Activated CD8-positive, alpha-beta T cell treated with anti-CD3 and anti-CD28 coated beads for 36 hours (primary cell): ENCODE results near the gene ERCC2. TPM values are rescaled to one million over a fixed set of nuclear protein-coding genes. Genes with fewer than 3 reads are reported as not detected.
"Not testable (repeated sequence)": the region's sequence is repeated elsewhere in the genome, so short reads cannot be mapped to it uniquely, and the experiment has no call there.

ENCODE experiments used
- ATAC-seq: fragments of 200-7000 bp; cut with Tn5 transposase; one replicate; pipeline ENCODE4 v1.10.0; 2021; ENCODE audit warnings: mild to moderate bottlenecking, moderate library complexity
- CTCF ChIA-PET: fragments of 350-600 bp; sonication (Branson Sonifier 250); formaldehyde crosslinking; loops from one replicate; lab custom pipeline; 2021; ENCODE audit warnings: antibody characterized with exemption; lab: Charles Lee
- POLR2A ChIA-PET: fragments of 350-600 bp; sonication (Branson Sonifier 250); formaldehyde crosslinking; loops from one replicate; lab custom pipeline; 2021; ENCODE audit warnings: antibody characterized with exemption; lab: Charles Lee
- DNase-seq: peaks from one replicate; pipeline ENCODE4 v3.0.0-alpha.2; 2020
- H3K27ac Mint-ChIP-seq: one replicate; pipeline ENCODE4 v1.8.0; 2021; ENCODE audit warnings: mild to moderate bottlenecking, mixed read lengths
- H3K27me3 Mint-ChIP-seq: one replicate; pipeline ENCODE4 v1.8.0; 2021; ENCODE audit warnings: mixed read lengths
- H3K36me3 Mint-ChIP-seq: one replicate; pipeline ENCODE4 v1.8.0; 2021; ENCODE audit warnings: low read depth, mixed read lengths
- H3K4me1 Mint-ChIP-seq: one replicate; pipeline ENCODE4 v1.8.0; 2021; ENCODE audit warnings: low read depth, mixed read lengths
- H3K4me3 Mint-ChIP-seq: one replicate; pipeline ENCODE4 v1.8.0; 2021; ENCODE audit warnings: mild to moderate bottlenecking, moderate library complexity, mixed read lengths
- H3K9me3 Mint-ChIP-seq: one replicate; pipeline ENCODE4 v1.8.0; 2021; ENCODE audit warnings: mixed read lengths
- intact Hi-C: fragments of 100-400 bp; cut with micrococcal nuclease; formaldehyde crosslinking; loops from one replicate; pipeline ENCODE4 v1.10.0; 2022
- total RNA-seq, 2 experiments: library from RNA; stranded (reverse); gene quantifications; one replicate each; pipeline ENCODE4 v1.2.3, GENCODE V29; 2021
- TF ChIP-seq, protein P1 (sequence below): fragments of 200-600 bp; IDR thresholded peaks from one replicate; pipeline ENCODE4 v1.8.0; 2022; ENCODE audit warnings: antibody characterized with exemption, mild to moderate bottlenecking

The ERCC2 gene
- total RNA-seq, 2 experiments from 2014 or later: 23.2 to 25.6 TPM

DNA sequence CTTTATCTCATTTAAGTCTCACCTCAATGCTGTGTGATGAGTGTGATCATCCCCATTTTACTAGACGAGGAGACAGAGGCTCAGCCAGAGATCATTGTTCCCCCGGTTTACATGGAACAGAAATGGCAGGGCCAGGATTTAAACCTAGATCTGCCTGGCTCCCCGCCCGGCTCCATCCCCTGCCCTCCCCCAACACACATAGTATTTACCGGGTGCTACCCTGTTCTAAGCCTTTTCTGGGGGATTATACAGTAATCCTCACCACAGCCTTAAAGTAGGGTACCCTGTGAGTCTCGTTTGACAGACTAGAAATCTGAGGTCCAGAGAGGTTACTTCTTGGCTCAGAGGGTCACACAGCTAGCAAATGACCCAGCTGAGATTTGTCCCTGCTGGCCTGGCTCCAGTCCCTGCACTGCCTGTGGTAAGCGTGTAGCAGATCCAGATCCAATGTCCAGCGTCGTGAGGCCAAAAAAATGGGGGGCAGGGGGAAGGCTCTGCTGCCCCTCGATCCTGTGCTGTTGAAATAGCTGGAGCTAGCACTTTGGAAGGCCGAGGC lies 33.6 kb downstream of the ERCC2 start:
- no peak for DNase-seq
- ChIA-PET POLR2A (interaction anchor here (1.2 kb wide), 1 partner anchor 68 kb away, joined by 3 read pairs; no protein-coding TSS in a partner anchor), CTCF (interaction anchor here (1.2 to 3.0 kb wide), 3 partner anchors 66 to 566 kb away, joined by 3 to 9 read pairs (median 4); no protein-coding TSS in a partner anchor)
- ATAC-seq: no peak
- Mint-ChIP-seq H3K4me3 (no peak overlapping the region), H3K4me1 (peaks cover 7% of the 10 kb centered on the region), H3K27ac (no peak overlapping the region), H3K27me3 (peaks cover 14% of the 10 kb centered on the region), H3K9me3 (no peaks in the 10 kb centered on the region), H3K36me3 (no peaks in the 10 kb centered on the region)
- intact Hi-C loops: no loop called here
- TF ChIP-seq, protein P1, sequence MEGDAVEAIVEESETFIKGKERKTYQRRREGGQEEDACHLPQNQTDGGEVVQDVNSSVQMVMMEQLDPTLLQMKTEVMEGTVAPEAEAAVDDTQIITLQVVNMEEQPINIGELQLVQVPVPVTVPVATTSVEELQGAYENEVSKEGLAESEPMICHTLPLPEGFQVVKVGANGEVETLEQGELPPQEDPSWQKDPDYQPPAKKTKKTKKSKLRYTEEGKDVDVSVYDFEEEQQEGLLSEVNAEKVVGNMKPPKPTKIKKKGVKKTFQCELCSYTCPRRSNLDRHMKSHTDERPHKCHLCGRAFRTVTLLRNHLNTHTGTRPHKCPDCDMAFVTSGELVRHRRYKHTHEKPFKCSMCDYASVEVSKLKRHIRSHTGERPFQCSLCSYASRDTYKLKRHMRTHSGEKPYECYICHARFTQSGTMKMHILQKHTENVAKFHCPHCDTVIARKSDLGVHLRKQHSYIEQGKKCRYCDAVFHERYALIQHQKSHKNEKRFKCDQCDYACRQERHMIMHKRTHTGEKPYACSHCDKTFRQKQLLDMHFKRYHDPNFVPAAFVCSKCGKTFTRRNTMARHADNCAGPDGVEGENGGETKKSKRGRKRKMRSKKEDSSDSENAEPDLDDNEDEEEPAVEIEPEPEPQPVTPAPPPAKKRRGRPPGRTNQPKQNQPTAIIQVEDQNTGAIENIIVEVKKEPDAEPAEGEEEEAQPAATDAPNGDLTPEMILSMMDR: no peak

- DNase-seq, H3K9me3 Mint-ChIP-seq, POLR2A ChIA-PET, H3K36me3 Mint-ChIP-seq, ATAC-seq, H3K4me3 Mint-ChIP-seq, intact Hi-C loops, H3K27ac Mint-ChIP-seq, H3K4me1 Mint-ChIP-seq: not testable (repeated sequence)
- CTCF ChIA-PET: interaction anchor here (0.6 kb wide), 1 partner anchor 13 kb away, joined by 3 read pairs; no protein-coding TSS in a partner anchor
- peaks cover 11% of the 10 kb centered on the region for H3K27me3 Mint-ChIP-seq
These were observed 35.5 kb downstream of the ERCC2 start for GRCh38 chr19:45334881-45335280.

- POLR2A ChIA-PET: no interaction called here
- H3K36me3 Mint-ChIP-seq: no peaks in the 10 kb centered on the region
- TF ChIP-seq, protein P1: no peak
- no peaks in the 10 kb centered on the region for H3K9me3 Mint-ChIP-seq
- ATAC-seq (no peak), DNase-seq (no peak)
- H3K27ac Mint-ChIP-seq: no peak overlapping the region
- H3K27me3 Mint-ChIP-seq: peaks cover 6% of the 10 kb centered on the region
- intact Hi-C loops: no loop called here
- peaks cover 3% of the 10 kb centered on the region for H3K4me1 Mint-ChIP-seq
- no peak overlapping the region for H3K4me3 Mint-ChIP-seq
- CTCF ChIA-PET: interaction anchor here (0.7 kb wide), 1 partner anchor 123 kb away, joined by 3 read pairs; no protein-coding TSS in a partner anchor
These were observed 36.6 kb downstream of the ERCC2 start for GRCh38 chr19:45333609-45334303.

DNA sequence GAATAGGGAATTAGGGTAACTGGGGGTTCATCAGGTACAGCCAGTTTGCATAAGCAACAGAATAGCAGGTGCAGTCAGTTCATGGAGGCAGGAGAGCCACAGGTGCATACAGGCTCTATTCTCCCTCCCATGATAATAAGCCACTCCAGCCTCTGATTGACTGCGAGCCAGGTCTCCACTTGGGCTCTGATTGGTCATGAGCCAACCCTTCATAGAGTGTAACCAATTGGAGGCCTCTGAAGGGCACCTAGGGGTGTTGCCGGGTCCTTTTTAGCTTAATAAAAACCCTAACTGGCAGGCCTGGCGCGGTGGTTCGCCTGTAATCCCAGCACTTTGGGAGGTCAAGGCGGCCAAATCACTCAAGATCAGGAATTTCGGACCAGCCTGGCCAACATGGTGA lies 39.0 kb downstream of the ERCC2 start:
- Mint-ChIP-seq H3K27me3 (no peaks in the 10 kb centered on the region), H3K36me3 (no peaks in the 10 kb centered on the region), H3K4me1 (no peaks in the 10 kb centered on the region), H3K9me3 (no peaks in the 10 kb centered on the region), H3K4me3 (no peak overlapping the region), H3K27ac (no peak overlapping the region)
- TF ChIP-seq, protein P1: no peak
- POLR2A ChIA-PET: no interaction called here
- CTCF ChIA-PET: no interaction called here
- intact Hi-C loops: no loop called here
- ATAC-seq: no peak
- DNase-seq: no peak

DNA sequence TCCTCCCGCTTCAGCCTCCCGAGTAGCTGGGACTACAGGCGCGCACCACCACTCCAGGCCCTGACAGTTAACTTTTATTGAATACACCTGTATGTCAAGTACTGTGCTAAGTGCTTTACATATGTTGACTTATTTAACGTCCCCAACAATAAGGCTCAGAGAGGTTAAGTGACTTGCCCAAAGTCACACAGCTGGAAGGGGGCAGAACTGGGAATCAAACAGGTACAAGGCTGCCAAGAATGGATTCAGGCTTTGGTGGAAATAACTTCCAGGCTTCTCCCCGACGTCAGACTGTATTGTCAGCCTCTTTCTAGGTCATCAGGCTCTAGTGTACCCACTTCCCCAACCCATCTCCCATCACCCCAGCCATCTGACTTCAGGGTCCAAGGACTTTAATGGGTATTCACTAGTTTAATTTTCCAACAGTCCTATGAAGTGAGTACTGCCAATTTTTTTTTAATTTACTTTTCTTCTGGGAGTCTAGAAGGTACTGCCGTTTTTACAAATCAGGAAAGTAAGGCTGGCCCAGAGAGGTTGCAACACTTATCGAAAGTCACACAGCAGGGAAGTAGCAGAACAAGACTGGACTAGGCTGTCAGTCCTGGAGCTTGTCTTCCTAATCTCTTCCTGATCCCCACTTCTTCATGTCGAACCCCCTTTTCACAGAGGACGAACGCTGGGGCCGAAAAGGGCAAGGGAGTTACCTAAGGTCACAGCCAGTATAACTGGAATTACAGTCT lies 42.8 kb downstream of the ERCC2 start:
- Mint-ChIP-seq H3K4me3 (no peak overlapping the region), H3K36me3 (no peaks in the 10 kb centered on the region), H3K27me3 (peaks cover 10% of the 10 kb centered on the region), H3K27ac (no peak overlapping the region), H3K4me1 (no peaks in the 10 kb centered on the region), H3K9me3 (no peaks in the 10 kb centered on the region)
- TF ChIP-seq, protein P1: no peak
- ATAC-seq (no peak), DNase-seq (no peak)
- ChIA-PET CTCF (interaction anchor here (1.3 kb wide), 1 partner anchor 140 kb away, joined by 3 read pairs; no protein-coding TSS in a partner anchor), POLR2A (interaction anchor here (0.7 kb wide), 1 partner anchor 224 kb away, joined by 3 read pairs; no protein-coding TSS in a partner anchor)
- intact Hi-C loops: no loop called here
